Activated naive CD8-positive, alpha-beta T cell treated with anti-CD3 and anti-CD28 coated beads, Interleukin-2, amount 50 U/mL, for 24 hours (primary cell): Measurements from ENCODE around the gene SEC24C.
"Not testable (repeated sequence)": the region's sequence is repeated elsewhere in the genome, so short reads cannot be mapped to it uniquely, and the experiment has no call there.

Experiments
- ATAC-seq: fragments of 150-1000 bp; cut with Tn5 transposase; one replicate; pipeline ENCODE4 v1.10.0; 2021
- DNase-seq: peaks from one replicate; pipeline ENCODE4 v3.0.0; 2021
- H3K27ac Mint-ChIP-seq: one replicate; pipeline ENCODE4 v1.8.0; 2021; ENCODE audit warnings: mild to moderate bottlenecking, mixed read lengths
- H3K27me3 Mint-ChIP-seq: one replicate; pipeline ENCODE4 v1.8.0; 2021; ENCODE audit warnings: mixed read lengths
- H3K36me3 Mint-ChIP-seq: one replicate; pipeline ENCODE4 v1.8.0; 2021; ENCODE audit warnings: low read depth, mixed read lengths
- H3K4me1 Mint-ChIP-seq: one replicate; pipeline ENCODE4 v1.8.0; 2021; ENCODE audit warnings: mixed read lengths
- H3K4me3 Mint-ChIP-seq: one replicate; pipeline ENCODE4 v1.8.0; 2021; ENCODE audit warnings: mild to moderate bottlenecking, moderate library complexity, mixed read lengths
- H3K9me3 Mint-ChIP-seq: one replicate; pipeline ENCODE4 v1.8.0; 2021; ENCODE audit warnings: mixed read lengths

The SEC24C gene

GRCh38 chr10:73788864-73789658, 44.9 kb downstream of the SEC24C start:
- Mint-ChIP-seq H3K36me3 (peaks cover 15% of the 10 kb centered on the region), H3K27me3 (no peaks in the 10 kb centered on the region), H3K9me3 (no peaks in the 10 kb centered on the region), H3K27ac (no peak overlapping the region), H3K4me3 (no peak overlapping the region), H3K4me1 (peaks cover 30% of the 10 kb centered on the region)
- no peak for ATAC-seq
- no peak for DNase-seq

GRCh38 chr10:73789659-73790055, 45.5 kb downstream of the SEC24C start:
- ATAC-seq (no peak), DNase-seq (no peak)
- H3K4me3 Mint-ChIP-seq, result no peak overlapping the region
- no peak overlapping the region for H3K27ac Mint-ChIP-seq
- H3K27me3 Mint-ChIP-seq, result no peaks in the 10 kb centered on the region
- no peaks in the 10 kb centered on the region for H3K9me3 Mint-ChIP-seq
- H3K36me3 Mint-ChIP-seq, result peaks cover 18% of the 10 kb centered on the region
- H3K4me1 Mint-ChIP-seq, result peaks cover 26% of the 10 kb centered on the region

DNA sequence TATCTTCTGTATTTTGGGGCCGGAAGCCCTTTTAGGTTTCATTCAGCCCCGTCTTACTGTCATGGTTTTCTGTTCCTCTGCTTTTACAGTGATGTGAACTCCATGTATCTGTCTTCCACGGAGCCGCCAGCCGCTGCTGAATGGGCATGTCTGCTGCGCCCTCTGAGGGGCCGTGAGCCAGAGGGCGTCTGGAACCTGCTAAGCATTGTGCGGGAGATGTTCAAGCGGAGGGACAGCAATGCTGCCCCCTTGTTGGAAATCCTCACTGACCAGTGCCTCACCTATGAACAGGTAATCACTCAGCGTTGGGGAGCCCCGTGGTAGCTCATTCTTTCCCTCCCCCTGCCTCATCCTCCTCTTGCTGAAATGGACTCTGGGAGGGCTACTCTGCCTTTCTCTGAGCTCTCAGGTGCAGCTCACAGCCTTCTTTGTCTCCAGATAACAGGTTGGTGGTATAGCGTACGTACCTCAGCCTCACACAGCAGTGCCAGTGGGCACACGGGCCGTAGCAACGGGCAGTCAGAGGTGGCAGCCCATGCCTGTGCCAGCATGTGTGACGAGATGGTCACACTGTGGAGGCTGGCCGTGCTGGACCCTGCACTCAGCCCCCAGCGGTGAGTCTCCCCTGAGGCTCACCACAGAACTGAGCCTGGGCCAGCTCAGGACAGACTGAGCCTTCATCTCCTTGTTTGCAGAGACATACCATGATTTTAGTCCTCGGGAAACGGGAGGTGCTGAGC, 46.9 kb downstream of the SEC24C start:
- no peak for DNase-seq
- no peak overlapping the region for H3K27ac Mint-ChIP-seq

DNA sequence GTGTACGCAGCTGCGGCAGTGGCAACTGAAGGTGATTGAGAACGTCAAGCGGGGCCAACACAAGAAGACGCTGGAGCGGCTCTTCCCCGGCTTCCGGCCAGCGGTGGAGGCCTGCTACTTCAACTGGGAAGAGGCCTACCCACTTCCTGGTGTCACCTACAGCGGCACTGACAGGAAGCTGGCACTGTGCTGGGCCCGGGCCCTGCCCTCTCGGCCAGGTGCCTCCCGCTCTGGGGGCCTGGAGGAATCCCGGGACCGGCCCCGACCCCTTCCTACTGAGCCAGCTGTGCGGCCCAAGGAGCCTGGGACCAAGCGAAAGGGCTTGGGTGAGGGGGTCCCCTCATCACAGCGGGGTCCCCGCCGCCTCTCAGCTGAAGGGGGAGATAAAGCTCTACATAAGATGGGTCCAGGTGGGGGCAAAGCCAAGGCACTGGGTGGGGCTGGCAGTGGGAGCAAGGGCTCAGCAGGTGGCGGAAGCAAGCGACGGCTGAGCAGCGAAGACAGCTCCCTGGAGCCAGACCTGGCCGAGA, 47.8 kb downstream of the SEC24C start:
- H3K4me3 Mint-ChIP-seq, result no peak overlapping the region
- no peak overlapping the region for H3K27ac Mint-ChIP-seq
- no peaks in the 10 kb centered on the region for H3K9me3 Mint-ChIP-seq
- H3K36me3 Mint-ChIP-seq, result peaks cover 23% of the 10 kb centered on the region
- H3K4me1 Mint-ChIP-seq, result peaks cover 10% of the 10 kb centered on the region
- DNase-seq (no peak), ATAC-seq (no peak)
- H3K27me3 Mint-ChIP-seq, result no peaks in the 10 kb centered on the region

More for the DNA sequence above, 46.9 kb downstream of the SEC24C start:
- no peak for ATAC-seq
- Mint-ChIP-seq H3K4me3 (no peak overlapping the region), H3K4me1 (peaks cover 17% of the 10 kb centered on the region), H3K27me3 (no peaks in the 10 kb centered on the region), H3K9me3 (no peaks in the 10 kb centered on the region), H3K36me3 (peaks cover 20% of the 10 kb centered on the region)

DNA sequence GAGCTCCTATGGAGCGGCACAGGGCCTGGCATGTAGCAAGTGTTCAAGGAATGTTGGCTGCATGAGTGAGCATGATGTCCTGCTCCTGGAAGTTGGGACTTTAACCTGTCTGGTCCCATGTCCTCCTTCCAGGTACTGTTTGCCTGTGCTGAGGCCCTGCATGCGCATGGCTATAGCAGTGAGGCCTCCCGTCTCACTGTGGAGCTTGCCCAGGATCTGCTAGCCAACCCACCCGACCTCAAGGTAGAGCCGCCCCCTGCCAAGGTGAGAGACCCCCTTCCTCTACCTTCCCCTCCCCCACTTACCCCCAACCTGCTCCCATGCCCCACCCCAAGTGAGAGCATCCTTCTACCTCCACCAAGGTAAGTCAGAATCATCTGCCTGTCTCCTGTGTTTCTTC, 49.3 kb downstream of the SEC24C start:
- Mint-ChIP-seq H3K36me3 (peaks cover 28% of the 10 kb centered on the region), H3K4me3 (no peak overlapping the region), H3K4me1 (no peaks in the 10 kb centered on the region), H3K27ac (peak overlapping the region; percentile 7), H3K27me3 (no peaks in the 10 kb centered on the region), H3K9me3 (no peaks in the 10 kb centered on the region)
- no peak for DNase-seq
- ATAC-seq, result no peak

DNA sequence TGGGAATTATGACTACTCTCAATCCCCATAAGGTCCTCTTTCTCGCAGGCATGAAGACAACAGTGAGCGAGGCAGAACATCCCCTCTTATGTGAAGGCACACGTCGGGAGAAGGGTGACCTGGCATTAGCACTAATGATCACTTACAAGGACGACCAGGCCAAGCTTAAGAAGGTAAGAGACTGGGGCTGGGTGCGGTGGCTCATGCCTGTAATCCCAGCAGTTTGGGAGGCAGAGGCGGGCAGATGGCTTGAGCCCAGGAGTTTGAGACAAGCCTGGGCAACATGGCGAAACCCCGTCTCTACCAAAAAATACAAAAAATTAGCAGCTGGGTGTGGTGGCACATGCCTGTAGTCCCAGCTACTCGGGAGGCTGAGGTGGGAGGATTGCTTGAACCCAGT, 51.3 kb downstream of the SEC24C start:
- not testable (repeated sequence) for H3K27me3 Mint-ChIP-seq, H3K4me3 Mint-ChIP-seq, H3K9me3 Mint-ChIP-seq, H3K27ac Mint-ChIP-seq, H3K4me1 Mint-ChIP-seq, DNase-seq, ATAC-seq
- H3K36me3 Mint-ChIP-seq, result peaks cover 24% of the 10 kb centered on the region

DNA sequence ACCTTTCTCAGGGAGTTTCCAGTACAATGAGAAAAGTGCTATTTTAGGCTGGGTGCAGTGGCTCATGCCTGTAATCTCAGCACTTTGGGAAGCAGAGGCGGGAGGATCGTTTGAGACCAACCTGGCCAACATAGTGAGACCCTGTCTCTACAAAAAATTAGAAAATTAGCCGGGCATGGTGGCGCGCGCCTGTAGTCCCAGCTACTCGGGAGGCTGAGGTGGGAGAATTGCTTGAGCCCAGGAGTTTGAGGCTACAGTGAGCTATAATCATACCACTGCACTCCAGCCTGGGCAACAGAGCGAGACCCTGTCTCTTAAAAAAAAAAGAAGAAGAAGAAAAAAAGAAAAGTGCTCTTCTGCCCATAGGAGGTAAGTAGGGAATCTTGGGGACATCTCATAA, 51.9 kb downstream of the SEC24C start:
- not testable (repeated sequence) for H3K27ac Mint-ChIP-seq, H3K27me3 Mint-ChIP-seq, H3K9me3 Mint-ChIP-seq, H3K4me3 Mint-ChIP-seq, ATAC-seq, DNase-seq, H3K4me1 Mint-ChIP-seq
- H3K36me3 Mint-ChIP-seq, result peaks cover 24% of the 10 kb centered on the region

DNA sequence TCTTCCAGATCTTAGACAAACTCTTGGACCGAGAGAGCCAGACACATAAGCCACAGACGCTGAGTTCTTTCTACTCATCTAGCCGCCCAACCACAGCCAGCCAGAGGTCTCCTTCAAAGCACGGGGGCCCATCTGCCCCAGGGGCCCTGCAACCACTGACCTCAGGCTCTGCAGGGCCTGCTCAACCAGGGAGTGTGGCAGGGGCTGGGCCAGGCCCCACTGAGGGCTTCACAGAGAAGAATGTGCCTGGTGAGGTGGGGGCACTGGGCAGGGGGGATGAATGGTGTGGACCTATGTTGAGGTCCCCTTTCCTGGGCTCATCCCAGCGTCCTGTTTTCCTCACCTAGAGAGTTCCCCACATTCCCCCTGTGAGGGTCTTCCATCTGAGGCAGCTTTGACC, 52.6 kb downstream of the SEC24C start:
- no peak for DNase-seq
- Mint-ChIP-seq H3K36me3 (peaks cover 27% of the 10 kb centered on the region), H3K27me3 (no peaks in the 10 kb centered on the region), H3K4me3 (no peak overlapping the region), H3K27ac (no peak overlapping the region), H3K9me3 (no peaks in the 10 kb centered on the region), H3K4me1 (no peaks in the 10 kb centered on the region)
- ATAC-seq, result peak; percentile 18

DNA sequence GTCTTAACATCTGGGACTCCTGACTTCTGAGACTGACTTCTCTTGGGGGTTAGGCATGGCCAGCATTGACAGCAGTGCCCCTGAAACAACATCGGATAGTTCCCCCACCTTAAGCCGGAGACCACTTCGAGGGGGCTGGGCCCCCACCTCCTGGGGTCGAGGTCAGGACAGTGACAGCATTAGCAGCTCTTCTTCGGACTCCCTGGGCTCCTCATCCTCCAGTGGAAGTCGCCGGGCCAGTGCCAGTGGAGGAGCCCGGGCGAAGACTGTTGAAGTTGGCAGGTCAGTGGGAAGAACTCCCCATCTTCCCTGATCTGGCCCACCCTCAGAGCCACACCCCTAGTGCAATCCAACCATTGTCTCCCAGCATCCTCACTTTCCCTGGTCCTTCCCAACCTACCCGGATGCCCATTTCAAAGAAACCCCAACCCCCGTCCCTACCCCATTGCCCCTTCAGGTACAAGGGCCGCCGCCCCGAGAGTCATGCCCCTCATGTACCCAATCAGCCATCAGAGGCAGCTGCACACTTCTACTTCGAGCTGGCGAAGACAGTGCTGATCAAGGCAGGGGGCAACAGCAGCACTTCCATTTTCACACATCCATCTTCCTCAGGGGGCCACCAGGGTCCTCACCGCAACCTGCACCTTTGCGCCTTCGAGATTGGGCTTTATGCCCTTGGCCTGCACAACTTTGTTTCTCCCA, 53.3 kb downstream of the SEC24C start:
- no peak for ATAC-seq
- no peak for DNase-seq
- Mint-ChIP-seq H3K4me1 (no peaks in the 10 kb centered on the region), H3K36me3 (peaks cover 31% of the 10 kb centered on the region), H3K27me3 (no peaks in the 10 kb centered on the region), H3K9me3 (no peaks in the 10 kb centered on the region), H3K27ac (no peak overlapping the region), H3K4me3 (no peak overlapping the region)

- Mint-ChIP-seq H3K36me3 (peaks cover 35% of the 10 kb centered on the region), H3K27me3 (no peaks in the 10 kb centered on the region), H3K4me1 (no peaks in the 10 kb centered on the region), H3K4me3 (no peak overlapping the region), H3K27ac (no peak overlapping the region), H3K9me3 (no peaks in the 10 kb centered on the region)
- DNase-seq (no peak), ATAC-seq (no peak)
Observed at GRCh38 chr10:73798087-73798486, 53.9 kb downstream of the SEC24C start.

DNA sequence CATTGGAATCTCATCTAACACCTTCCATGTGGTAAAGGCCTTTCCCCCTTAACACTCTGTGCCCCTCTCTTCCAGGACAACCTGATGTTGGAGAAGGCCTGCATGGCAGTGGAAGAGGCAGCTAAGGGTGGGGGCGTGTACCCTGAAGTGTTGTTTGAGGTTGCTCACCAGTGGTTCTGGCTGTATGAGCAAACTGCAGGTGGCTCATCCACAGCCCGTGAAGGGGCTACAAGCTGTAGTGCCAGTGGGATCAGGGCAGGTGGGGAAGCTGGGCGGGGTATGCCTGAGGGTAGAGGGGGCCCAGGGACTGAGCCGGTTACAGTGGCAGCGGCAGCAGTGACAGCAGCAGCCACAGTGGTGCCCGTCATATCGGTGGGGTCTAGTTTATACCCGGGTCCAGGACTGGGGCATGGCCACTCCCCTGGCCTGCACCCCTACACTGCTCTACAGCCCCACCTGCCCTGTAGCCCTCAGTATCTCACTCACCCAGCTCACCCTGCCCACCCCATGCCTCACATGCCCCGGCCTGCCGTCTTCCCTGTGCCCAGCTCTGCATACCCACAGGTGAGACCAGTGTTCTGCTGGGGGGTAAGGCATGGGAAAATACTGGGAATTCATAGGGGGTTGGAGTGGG, 54.9 kb downstream of the SEC24C start:
- Mint-ChIP-seq H3K27ac (no peak overlapping the region), H3K27me3 (no peaks in the 10 kb centered on the region), H3K36me3 (peaks cover 40% of the 10 kb centered on the region), H3K4me1 (peaks cover 6% of the 10 kb centered on the region), H3K9me3 (no peaks in the 10 kb centered on the region), H3K4me3 (no peak overlapping the region)
- DNase-seq (no peak), ATAC-seq (peak; percentile 18)

DNA sequence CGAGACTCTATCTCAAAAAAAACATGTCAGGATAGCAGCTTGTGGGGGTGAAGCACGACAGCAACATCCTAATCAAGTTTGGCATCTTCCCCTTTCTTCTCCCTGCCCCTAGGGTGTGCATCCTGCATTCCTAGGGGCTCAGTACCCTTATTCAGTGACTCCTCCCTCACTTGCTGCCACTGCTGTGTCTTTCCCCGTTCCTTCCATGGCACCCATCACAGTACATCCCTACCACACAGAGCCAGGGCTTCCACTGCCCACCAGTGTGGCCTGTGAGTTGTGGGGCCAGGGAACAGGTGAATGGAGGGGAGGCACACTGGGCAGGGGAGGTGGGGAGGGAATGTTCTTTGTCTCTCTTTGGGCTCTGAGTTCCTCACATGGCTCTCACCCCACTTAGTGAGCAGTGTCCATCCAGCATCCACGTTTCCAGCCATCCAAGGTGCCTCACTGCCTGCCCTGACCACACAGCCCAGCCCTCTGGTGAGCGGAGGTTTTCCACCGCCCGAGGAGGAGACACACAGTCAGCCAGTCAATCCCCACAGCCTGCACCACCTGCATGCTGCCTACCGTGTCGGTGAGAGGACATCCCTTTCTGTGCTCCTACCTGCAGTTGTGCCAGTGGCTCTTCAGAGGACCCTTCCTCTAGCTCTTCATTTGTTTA, 55.9 kb downstream of the SEC24C start:
- Mint-ChIP-seq H3K9me3 (no peaks in the 10 kb centered on the region), H3K27ac (no peak overlapping the region), H3K36me3 (peaks cover 38% of the 10 kb centered on the region), H3K27me3 (no peaks in the 10 kb centered on the region), H3K4me3 (no peak overlapping the region), H3K4me1 (peaks cover 10% of the 10 kb centered on the region)
- DNase-seq (no peak), ATAC-seq (no peak)

DNA sequence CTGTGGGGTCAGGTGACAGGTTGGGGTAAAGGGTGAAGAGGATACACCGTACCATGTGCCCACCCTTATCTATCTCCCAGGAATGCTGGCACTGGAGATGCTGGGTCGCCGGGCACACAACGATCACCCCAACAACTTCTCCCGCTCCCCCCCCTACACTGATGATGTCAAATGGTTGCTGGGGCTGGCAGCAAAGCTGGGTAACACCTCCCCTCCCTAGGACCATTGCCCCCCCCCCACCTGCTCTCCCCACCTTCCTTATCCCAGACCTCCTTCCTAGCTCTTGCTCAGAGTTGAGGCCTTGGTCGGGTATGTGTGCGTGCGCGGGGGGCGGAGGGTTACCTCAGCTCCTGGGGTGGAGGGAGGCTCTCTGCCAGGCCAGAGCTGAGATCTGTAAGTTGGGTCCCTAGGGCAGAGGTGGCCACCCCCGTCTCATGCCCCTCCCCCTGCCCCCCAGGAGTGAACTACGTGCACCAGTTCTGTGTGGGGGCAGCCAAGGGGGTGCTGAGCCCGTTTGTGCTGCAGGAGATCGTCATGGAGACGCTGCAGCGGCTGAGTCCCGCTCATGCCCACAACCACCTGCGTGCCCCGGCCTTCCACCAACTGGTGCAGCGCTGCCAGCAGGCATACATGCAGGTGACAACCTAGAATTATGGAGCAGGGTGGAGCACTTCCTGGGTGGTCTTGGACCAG, 56.5 kb downstream of the SEC24C start:
- no peak overlapping the region for H3K27ac Mint-ChIP-seq

More for the DNA sequence above, 56.5 kb downstream of the SEC24C start:
- no peak for DNase-seq
- Mint-ChIP-seq H3K4me3 (no peak overlapping the region), H3K36me3 (peaks cover 41% of the 10 kb centered on the region), H3K27me3 (no peaks in the 10 kb centered on the region), H3K9me3 (no peaks in the 10 kb centered on the region), H3K4me1 (peaks cover 10% of the 10 kb centered on the region)
- no peak for ATAC-seq
